Measurements from ENCODE around the gene JAM2.
"Not testable (repeated sequence)": the region's sequence is repeated elsewhere in the genome, so short reads cannot be mapped to it uniquely, and the experiment has no call there.

JAM2 gene

GRCh38 chr21:25646474-25646873 lies 7.4 kb downstream of the JAM2 start:
- DNase-seq (ENCODE audit: low read depth, low spot score) = no peak

- DNase-seq (ENCODE audit: low read depth, low spot score) = no peak
Measured at GRCh38 chr21:25647647-25648046, 8.6 kb downstream of the JAM2 start.

- no peak for DNase-seq (ENCODE audit: low read depth, low spot score)
Measured at GRCh38 chr21:25649146-25649545, 10.1 kb downstream of the JAM2 start.

GRCh38 chr21:25656412-25656811 lies 17.4 kb downstream of the JAM2 start:
- no peak for DNase-seq (ENCODE audit: low read depth, low spot score)

GRCh38 chr21:25657140-25657539 lies 18.1 kb downstream of the JAM2 start:
- DNase-seq (ENCODE audit: low read depth, low spot score) = no peak

- DNase-seq (ENCODE audit: low read depth, low spot score) = no peak
Measured at GRCh38 chr21:25658427-25659035, 19.5 kb downstream of the JAM2 start.

- DNase-seq (ENCODE audit: low read depth, low spot score) = no peak
Measured at GRCh38 chr21:25660233-25660632, 21.2 kb downstream of the JAM2 start.

GRCh38 chr21:25664491-25664931 lies 25.5 kb downstream of the JAM2 start:
- DNase-seq (ENCODE audit: low read depth, low spot score) = no peak

GRCh38 chr21:25670726-25671125 lies 31.7 kb downstream of the JAM2 start:
- no peak for DNase-seq (ENCODE audit: low read depth, low spot score)

GRCh38 chr21:25676451-25676850 lies 37.4 kb downstream of the JAM2 start:
- DNase-seq (ENCODE audit: low read depth, low spot score) = no peak

- DNase-seq (ENCODE audit: low read depth, low spot score) = no peak
Measured at GRCh38 chr21:25682382-25682781, 43.3 kb downstream of the JAM2 start.

GRCh38 chr21:25687787-25688186 lies 48.7 kb downstream of the JAM2 start:
- no peak for DNase-seq (ENCODE audit: low read depth, low spot score)

- DNase-seq (ENCODE audit: low read depth, low spot score) = no peak
Measured at GRCh38 chr21:25688275-25689155, 49.5 kb downstream of the JAM2 start.

- no peak for DNase-seq (ENCODE audit: low read depth, low spot score)
Measured at GRCh38 chr21:25689226-25689625, 50.2 kb downstream of the JAM2 start.

- no peak for DNase-seq (ENCODE audit: low read depth, low spot score)
Measured at GRCh38 chr21:25691976-25692375, 52.9 kb downstream of the JAM2 start.

- not testable (repeated sequence) for DNase-seq (ENCODE audit: low read depth, low spot score)
Measured at GRCh38 chr21:25695461-25695860, 56.4 kb downstream of the JAM2 start.

GRCh38 chr21:25700741-25701140 lies 61.7 kb downstream of the JAM2 start:
- no peak for DNase-seq (ENCODE audit: low read depth, low spot score)

GRCh38 chr21:25701529-25701928 lies 62.5 kb downstream of the JAM2 start:
- no peak for DNase-seq (ENCODE audit: low read depth, low spot score)

GRCh38 chr21:25708467-25709065 lies 69.5 kb downstream of the JAM2 start:
- DNase-seq (ENCODE audit: low read depth, low spot score) = peak; percentile 6

- DNase-seq (ENCODE audit: low read depth, low spot score) = no peak
Measured at GRCh38 chr21:25709684-25710265, 70.7 kb downstream of the JAM2 start.

GRCh38 chr21:25710550-25710949 lies 71.5 kb downstream of the JAM2 start:
- no peak for DNase-seq (ENCODE audit: low read depth, low spot score)

- DNase-seq (ENCODE audit: low read depth, low spot score) = not testable (repeated sequence)
Measured at GRCh38 chr21:25714066-25714465, 75.0 kb downstream of the JAM2 start.

Measured in activated naive CD8-positive, alpha-beta T cell treated with anti-CD3 and anti-CD28 coated beads, Interleukin-2, amount 50 U/mL, for 16 hours (primary cell).